Measurements from ENCODE around the gene DMXL2. TPM values are rescaled to one million over a fixed set of nuclear protein-coding genes. Genes with fewer than 3 reads are reported as not detected.

Gene DMXL2
- total and polyA plus RNA-seq, 2 experiments from 2014 or later, result 6.1 to 61.1 TPM

GRCh38 chr15:51600114-51600513, 22.5 kb downstream of the DMXL2 start:
- Histone ChIP-seq H4K20me1 (replicated peaks; ENCODE audit: insufficient read depth) (no peaks in the 10 kb centered on the region), H3K27me3 (ENCODE audit: insufficient read depth) (no peaks in the 10 kb centered on the region), H3K9me2 (ENCODE audit: insufficient read depth) (peaks cover 3% of the 10 kb centered on the region; the same call in 1 of the 2 replicates), H3F3A (replicated peaks; ENCODE audit: low read depth) (no peaks in the 10 kb centered on the region), H2AFZ (no peak overlapping the region), H3K27ac (ENCODE audit: low read depth) (no peak overlapping the region), H3K4me1 (ENCODE audit: insufficient read depth) (no peaks in the 10 kb centered on the region), H3K4me3 (no peak overlapping the region), H3K4me2 (no peak overlapping the region), H3K79me2 (replicated peaks; ENCODE audit: insufficient read depth) (peaks cover 4% of the 10 kb centered on the region; the same call in 1 of the 2 replicates), H3K36me3 (ENCODE audit: insufficient read depth) (no peaks in the 10 kb centered on the region)
- Mint-ChIP-seq H3K27ac (no peak overlapping the region), H3K36me3 (ENCODE audit: low read depth) (peaks cover 4% of the 10 kb centered on the region; the same call in 1 of the 3 replicates), H3K4me1 (no peaks in the 10 kb centered on the region; the same call in 2 of the 3 replicates), H3K4me3 (no peak overlapping the region), H3K9me3 (peaks cover 2% of the 10 kb centered on the region; the same call in 1 of the 3 replicates), H3K27me3 (ENCODE audit: insufficient read depth, low read depth, poor library complexity) (peaks cover 6% of the 10 kb centered on the region)
- ATAC-seq (no peak), DNase-seq (ENCODE audit: low spot score) (no peak)
- TF ChIP-seq, protein P1, sequence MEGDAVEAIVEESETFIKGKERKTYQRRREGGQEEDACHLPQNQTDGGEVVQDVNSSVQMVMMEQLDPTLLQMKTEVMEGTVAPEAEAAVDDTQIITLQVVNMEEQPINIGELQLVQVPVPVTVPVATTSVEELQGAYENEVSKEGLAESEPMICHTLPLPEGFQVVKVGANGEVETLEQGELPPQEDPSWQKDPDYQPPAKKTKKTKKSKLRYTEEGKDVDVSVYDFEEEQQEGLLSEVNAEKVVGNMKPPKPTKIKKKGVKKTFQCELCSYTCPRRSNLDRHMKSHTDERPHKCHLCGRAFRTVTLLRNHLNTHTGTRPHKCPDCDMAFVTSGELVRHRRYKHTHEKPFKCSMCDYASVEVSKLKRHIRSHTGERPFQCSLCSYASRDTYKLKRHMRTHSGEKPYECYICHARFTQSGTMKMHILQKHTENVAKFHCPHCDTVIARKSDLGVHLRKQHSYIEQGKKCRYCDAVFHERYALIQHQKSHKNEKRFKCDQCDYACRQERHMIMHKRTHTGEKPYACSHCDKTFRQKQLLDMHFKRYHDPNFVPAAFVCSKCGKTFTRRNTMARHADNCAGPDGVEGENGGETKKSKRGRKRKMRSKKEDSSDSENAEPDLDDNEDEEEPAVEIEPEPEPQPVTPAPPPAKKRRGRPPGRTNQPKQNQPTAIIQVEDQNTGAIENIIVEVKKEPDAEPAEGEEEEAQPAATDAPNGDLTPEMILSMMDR (conservative IDR thresholded peaks at IDR 0.05; ENCODE audit: low read depth in 2 of 2), result no peak
- TF ChIP-seq ZNF462 (CRISPR knock-in tag; IDR thresholded peaks at IDR 0.05), result no peak
- TF ChIP-seq ZNF114 (CRISPR knock-in tag; IDR thresholded peaks at IDR 0.05), result no peak
- no peak for TF ChIP-seq JUNB (IDR thresholded peaks at IDR 0.05; ENCODE audit: unreplicated experiment)
- TF ChIP-seq ZNF331 (CRISPR knock-in tag; IDR thresholded peaks at IDR 0.05; ENCODE audit: low read depth), result no peak
- TF ChIP-seq STAT1 (IDR thresholded peaks at IDR 0.05; ENCODE audit: unreplicated experiment), result no peak
- TF ChIP-seq, protein P2, sequence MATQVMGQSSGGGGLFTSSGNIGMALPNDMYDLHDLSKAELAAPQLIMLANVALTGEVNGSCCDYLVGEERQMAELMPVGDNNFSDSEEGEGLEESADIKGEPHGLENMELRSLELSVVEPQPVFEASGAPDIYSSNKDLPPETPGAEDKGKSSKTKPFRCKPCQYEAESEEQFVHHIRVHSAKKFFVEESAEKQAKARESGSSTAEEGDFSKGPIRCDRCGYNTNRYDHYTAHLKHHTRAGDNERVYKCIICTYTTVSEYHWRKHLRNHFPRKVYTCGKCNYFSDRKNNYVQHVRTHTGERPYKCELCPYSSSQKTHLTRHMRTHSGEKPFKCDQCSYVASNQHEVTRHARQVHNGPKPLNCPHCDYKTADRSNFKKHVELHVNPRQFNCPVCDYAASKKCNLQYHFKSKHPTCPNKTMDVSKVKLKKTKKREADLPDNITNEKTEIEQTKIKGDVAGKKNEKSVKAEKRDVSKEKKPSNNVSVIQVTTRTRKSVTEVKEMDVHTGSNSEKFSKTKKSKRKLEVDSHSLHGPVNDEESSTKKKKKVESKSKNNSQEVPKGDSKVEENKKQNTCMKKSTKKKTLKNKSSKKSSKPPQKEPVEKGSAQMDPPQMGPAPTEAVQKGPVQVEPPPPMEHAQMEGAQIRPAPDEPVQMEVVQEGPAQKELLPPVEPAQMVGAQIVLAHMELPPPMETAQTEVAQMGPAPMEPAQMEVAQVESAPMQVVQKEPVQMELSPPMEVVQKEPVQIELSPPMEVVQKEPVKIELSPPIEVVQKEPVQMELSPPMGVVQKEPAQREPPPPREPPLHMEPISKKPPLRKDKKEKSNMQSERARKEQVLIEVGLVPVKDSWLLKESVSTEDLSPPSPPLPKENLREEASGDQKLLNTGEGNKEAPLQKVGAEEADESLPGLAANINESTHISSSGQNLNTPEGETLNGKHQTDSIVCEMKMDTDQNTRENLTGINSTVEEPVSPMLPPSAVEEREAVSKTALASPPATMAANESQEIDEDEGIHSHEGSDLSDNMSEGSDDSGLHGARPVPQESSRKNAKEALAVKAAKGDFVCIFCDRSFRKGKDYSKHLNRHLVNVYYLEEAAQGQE (IDR thresholded peaks at IDR 0.05; ENCODE audit: unreplicated experiment), result no peak
- TF ChIP-seq POLR2AphosphoS5 (IDR thresholded peaks at IDR 0.05; ENCODE audit: low read depth), result no peak
- no peak for TF ChIP-seq CREB1 (CRISPR knock-in tag; IDR thresholded peaks at IDR 0.05; ENCODE audit: low read depth)
- no peak for TF ChIP-seq NANOG (IDR thresholded peaks at IDR 0.05; ENCODE audit: borderline replicate concordance)
- no peak for TF ChIP-seq EZH2phosphoT487 (IDR thresholded peaks at IDR 0.05; ENCODE audit: unreplicated experiment)
- TF ChIP-seq ETS1 (IDR thresholded peaks at IDR 0.05), result no peak
- TF ChIP-seq EZH2 (IDR thresholded peaks at IDR 0.05; ENCODE audit: low read depth, unreplicated experiment), result no peak
